ENCODE data around the gene CSAG1. TPM values are rescaled to one million over a fixed set of nuclear protein-coding genes. Genes with fewer than 3 reads are reported as not detected.
A peak's percentile ranks its signal among the peaks of the same experiment; 100 is the strongest.
"Not testable (repeated sequence)": the region's sequence is repeated elsewhere in the genome, so short reads cannot be mapped to it uniquely, and the experiment has no call there.

The CSAG1 gene
- total RNA-seq, 3 donors from 2014 or later, result not detected

DNA sequence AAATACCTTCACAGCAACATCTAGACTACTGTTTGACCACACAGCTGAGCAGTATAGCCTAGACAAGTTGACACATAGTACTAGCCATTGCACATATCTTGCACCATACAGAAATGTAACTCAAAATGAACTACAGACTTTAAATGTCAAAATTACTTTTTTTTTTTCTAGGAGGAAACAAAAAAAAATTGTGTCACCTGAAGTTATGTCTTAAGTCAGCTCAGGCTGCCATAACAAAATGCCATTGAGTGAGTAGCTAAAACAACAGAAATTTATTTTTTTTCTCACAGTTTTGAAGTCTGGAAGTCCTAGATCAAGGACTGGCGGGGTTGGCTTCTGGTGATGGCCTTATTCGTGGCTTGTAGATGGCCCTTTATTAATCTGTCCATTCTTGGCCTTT, 24.3 kb downstream of the CSAG1 start, which contains the start of gene CSAG2:
Gene CSAG2, minus strand, starts transcription at position 101 of the 400 bp plus-strand sequence. CDS start 161 bp downstream, outside the sequence.
- H3K9me3 ChIP-seq; H3K27ac ChIP-seq; H3K4me1 ChIP-seq; intact Hi-C loops (cut with DNase I; ENCODE audit: low total_unique reads); H3K27me3 ChIP-seq; H3K36me3 ChIP-seq; H3K4me3 ChIP-seq; DNase-seq (ENCODE audit: low spot score in 2 of 2): not testable (repeated sequence)

DNA sequence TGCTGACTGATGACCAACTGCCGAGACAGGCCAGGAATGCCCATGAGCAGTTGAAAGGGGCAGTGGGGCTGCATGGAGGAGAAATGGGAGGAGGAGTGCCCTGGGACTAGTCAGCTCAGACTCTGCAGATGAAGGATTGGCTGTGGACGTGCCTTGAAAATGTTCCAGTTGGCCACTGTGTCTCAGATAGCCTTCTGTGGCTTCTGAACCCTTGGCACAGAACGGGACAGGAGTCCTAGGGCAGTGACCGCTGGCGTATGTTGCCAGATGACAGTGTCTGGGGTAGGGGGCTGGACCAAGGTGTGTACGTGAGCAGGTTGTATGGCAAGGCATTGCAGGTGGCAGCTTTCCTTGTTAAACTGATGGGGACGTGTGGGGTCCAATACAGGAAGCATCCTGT, 27.0 kb downstream of the CSAG1 start:
- intact Hi-C loops (cut with DNase I; ENCODE audit: low total_unique reads); H3K9me3 ChIP-seq; H3K27me3 ChIP-seq; H3K4me3 ChIP-seq; H3K27ac ChIP-seq; H3K4me1 ChIP-seq; H3K36me3 ChIP-seq; DNase-seq (ENCODE audit: low spot score in 2 of 2): not testable (repeated sequence)

DNA sequence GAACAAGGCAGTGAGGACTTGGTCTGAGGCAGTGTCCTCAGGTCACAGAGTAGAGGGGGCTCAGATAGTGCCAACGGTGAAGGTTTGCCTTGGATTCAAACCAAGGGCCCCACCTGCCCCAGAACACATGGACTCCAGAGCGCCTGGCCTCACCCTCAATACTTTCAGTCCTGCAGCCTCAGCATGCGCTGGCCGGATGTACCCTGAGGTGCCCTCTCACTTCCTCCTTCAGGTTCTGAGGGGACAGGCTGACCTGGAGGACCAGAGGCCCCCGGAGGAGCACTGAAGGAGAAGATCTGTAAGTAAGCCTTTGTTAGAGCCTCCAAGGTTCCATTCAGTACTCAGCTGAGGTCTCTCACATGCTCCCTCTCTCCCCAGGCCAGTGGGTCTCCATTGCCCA, 33.1 kb downstream of the CSAG1 start:
- H3K27me3 ChIP-seq; intact Hi-C loops (cut with DNase I; ENCODE audit: low total_unique reads): not testable (repeated sequence)
- peak in 1 of 2 donors; percentile 22 for DNase-seq (ENCODE audit: low spot score in 2 of 2)

DNA sequence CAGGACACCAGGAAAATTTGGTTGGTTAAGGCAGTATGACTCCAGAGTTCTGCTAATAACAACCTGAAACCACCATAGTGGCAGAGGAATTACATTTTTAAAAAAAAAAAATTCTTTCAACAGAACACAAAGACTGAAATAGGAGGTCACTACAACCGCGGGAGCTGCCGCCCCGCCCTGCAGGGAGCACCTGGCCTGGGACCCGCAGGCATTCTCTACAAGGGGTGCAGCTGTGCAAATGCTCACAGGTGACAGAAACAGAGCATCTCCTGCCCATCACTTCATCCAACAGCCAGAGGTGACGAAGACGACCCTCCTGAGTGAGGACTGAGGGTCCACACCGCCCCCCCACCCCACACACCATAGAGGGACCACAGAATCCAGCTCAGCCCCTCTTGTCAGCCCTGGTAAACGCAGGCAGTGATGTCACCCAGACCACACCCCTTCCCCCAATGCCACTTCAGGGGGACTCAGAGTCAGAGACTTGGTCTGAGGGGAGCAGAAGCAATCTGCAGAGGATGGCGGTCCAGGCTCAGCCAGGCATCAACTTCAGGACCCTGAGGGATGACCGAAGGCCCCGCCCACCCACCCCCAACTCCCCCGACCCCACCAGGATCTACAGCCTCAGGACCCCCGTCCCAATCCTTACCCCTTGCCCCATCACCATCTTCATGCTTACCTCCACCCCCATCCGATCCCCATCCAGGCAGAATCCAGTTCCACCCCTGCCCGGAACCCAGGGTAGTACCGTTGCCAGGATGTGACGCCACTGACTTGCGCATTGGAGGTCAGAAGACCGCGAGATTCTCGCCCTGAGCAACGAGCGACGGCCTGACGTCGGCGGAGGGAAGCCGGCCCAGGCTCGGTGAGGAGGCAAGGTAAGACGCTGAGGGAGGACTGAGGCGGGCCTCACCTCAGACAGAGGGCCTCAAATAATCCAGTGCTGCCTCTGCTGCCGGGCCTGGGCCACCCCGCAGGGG, 35.3 kb downstream of the CSAG1 start, which contains the start of gene MAGEA3:
Gene MAGEA3, plus strand, starts transcription at position 843 of the 980 bp plus-strand sequence. CDS start 2,039 bp downstream, outside the sequence.
- H3K4me3 ChIP-seq; H3K4me1 ChIP-seq; H3K36me3 ChIP-seq; H3K9me3 ChIP-seq; DNase-seq (ENCODE audit: low spot score in 2 of 2); H3K27ac ChIP-seq; intact Hi-C loops (cut with DNase I; ENCODE audit: low total_unique reads); H3K27me3 ChIP-seq: not testable (repeated sequence)

More for the DNA sequence above, 33.1 kb downstream of the CSAG1 start:
- not testable (repeated sequence) for H3K9me3 ChIP-seq, H3K4me1 ChIP-seq, H3K36me3 ChIP-seq, H3K4me3 ChIP-seq, H3K27ac ChIP-seq

DNA sequence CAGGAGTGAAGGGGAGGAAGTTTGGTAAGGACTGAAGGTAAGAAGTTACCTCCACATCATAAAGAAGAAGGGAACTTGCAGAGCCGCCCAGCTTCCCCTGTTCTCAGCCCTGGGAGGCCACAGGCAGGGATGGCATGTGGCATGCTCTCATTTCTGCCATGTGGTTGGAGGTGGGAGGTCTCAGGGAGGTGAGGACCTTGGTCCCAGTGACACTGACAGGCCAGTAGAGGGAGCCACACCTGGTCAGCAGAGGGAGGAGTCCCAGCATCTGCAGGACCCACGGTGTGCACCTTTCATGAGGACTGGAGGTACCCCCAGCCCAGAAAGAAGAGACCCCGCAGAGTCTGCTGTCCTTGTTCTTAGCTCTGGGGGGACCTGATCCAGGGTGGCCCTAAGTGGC, 52.5 kb downstream of the CSAG1 start:
- H3K36me3 ChIP-seq; H3K9me3 ChIP-seq; H3K27ac ChIP-seq; H3K4me1 ChIP-seq; H3K27me3 ChIP-seq; H3K4me3 ChIP-seq; intact Hi-C loops (cut with DNase I; ENCODE audit: low total_unique reads); DNase-seq (ENCODE audit: low spot score in 2 of 2): not testable (repeated sequence)

Other genes with a start within 250 kb of the CSAG1 start
- gene GABRQ, start 95.8 kb downstream of the CSAG1 start, total RNA-seq, result not detected
- not detected for gene MAGEA3, start 34.9 kb downstream of the CSAG1 start, total RNA-seq
- not detected for gene CSAG2, start 24.4 kb downstream of the CSAG1 start, total RNA-seq
- not detected for gene MAGEA2B, start 19.1 kb downstream of the CSAG1 start, total RNA-seq
- not detected for gene MAGEA12, start within 50 bp of the CSAG1 start, total RNA-seq
- not detected for gene MAGEA2, start 20.1 kb upstream of the CSAG1 start, total RNA-seq
- gene CSAG3, start 25.5 kb upstream of the CSAG1 start, total RNA-seq, result not detected
- gene MAGEA6, start 36.0 kb upstream of the CSAG1 start, total RNA-seq, result not detected
- 10 to 100 TPM; 23.2 to 36.1 (median 26.9) TPM for gene CETN2, start 97.0 kb upstream of the CSAG1 start, total RNA-seq
- gene NSDHL, start 97.3 kb upstream of the CSAG1 start, total RNA-seq, result 10 to 100 TPM; 13.1 to 20.8 (median 16.7) TPM
- gene ZNF185, start 164.3 kb upstream of the CSAG1 start, total RNA-seq, result 10 to 100 TPM in 1 of 3 donors, 1 to 10 TPM in 2; 5.9 to 19.5 (median 7.5) TPM

Measured in breast epithelium (tissue), 4 donors.